ENCODE data around the gene LRMDA.

DNA sequence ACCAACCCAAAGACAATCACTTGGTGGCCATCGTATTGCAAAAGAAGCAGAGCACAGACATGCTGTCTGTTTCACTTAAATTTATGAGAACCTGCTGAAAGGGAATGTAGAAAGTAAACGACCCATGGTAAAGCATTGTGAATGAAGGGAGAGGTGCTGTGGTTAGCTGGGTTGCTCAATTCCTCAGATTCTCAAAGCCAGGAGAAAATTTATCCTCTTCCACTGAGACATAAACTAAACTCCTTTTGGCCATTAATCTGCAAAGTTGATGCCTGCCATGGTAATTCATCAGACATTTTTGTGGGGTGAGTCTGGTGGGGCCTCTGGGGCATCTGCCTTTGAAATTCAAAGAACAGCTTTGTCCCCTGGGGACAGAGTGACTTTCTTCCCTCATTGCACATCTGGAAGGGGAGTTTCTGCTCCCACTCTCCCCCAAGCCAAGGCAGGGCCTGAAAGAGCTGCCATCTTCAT lies 951.0 kb downstream of the LRMDA start:
- TF ChIP-seq BCLAF1 (IDR thresholded peaks at IDR 0.05) (no peak), ZNF512B (CRISPR knock-in tag; IDR thresholded peaks at IDR 0.05; ENCODE audit: borderline replicate concordance) (no peak)

Data from HepG2 (cell line).